Calu3 (cell line): ENCODE measurements around the gene SHKBP1. TPM values are rescaled to one million over a fixed set of nuclear protein-coding genes. Genes with fewer than 3 reads are reported as not detected.

ENCODE experiments used
- BruUV-seq: library from RNA; stranded (reverse); fragments of 400-500 nt; replicated peaks from 2 replicates; lab custom pipeline; 2021; lab: Mats Ljungman, UMichigan
- CTCF ChIA-PET: fragments of 300-600 bp; sonication (Branson Sonifier 250); formaldehyde crosslinking; loops from one replicate; lab custom pipeline; 2022; ENCODE audit warnings: antibody characterized with exemption; lab: Charles Lee
- DNase-seq: peaks from one replicate; pipeline ENCODE4 v3.0.0; 2022
- H3K27ac Mint-ChIP-seq: one replicate; pipeline ENCODE4 v1.8.0; 2022; ENCODE audit warnings: mixed read lengths; ENCODE audit not compliant: unreplicated experiment
- H3K27me3 Mint-ChIP-seq: one replicate; pipeline ENCODE4 v1.8.0; 2022; ENCODE audit warnings: mixed read lengths; ENCODE audit not compliant: unreplicated experiment
- H3K36me3 Mint-ChIP-seq: one replicate; pipeline ENCODE4 v1.8.0; 2022; ENCODE audit warnings: mild to moderate bottlenecking, moderate library complexity, mixed read lengths; ENCODE audit not compliant: insufficient read depth, unreplicated experiment
- H3K4me1 Mint-ChIP-seq: one replicate; pipeline ENCODE4 v1.8.0; 2022; ENCODE audit warnings: mild to moderate bottlenecking, low read depth, mixed read lengths; ENCODE audit not compliant: unreplicated experiment
- H3K4me3 Mint-ChIP-seq: one replicate; pipeline ENCODE4 v1.8.0; 2022; ENCODE audit warnings: mild to moderate bottlenecking, low read depth, moderate library complexity, mixed read lengths; ENCODE audit not compliant: unreplicated experiment
- H3K9me3 Mint-ChIP-seq: one replicate; pipeline ENCODE4 v1.8.0; 2022; ENCODE audit warnings: low read depth, mixed read lengths; ENCODE audit not compliant: unreplicated experiment
- CTCF ChIP-seq: fragments of 200-600 bp; IDR thresholded peaks from one replicate; pipeline ENCODE4 v1.8.0; 2022; ENCODE audit warnings: antibody characterized with exemption; ENCODE audit not compliant: unreplicated experiment
- intact Hi-C: fragments of 100-400 bp; cut with micrococcal nuclease; formaldehyde crosslinking; loops from one replicate; pipeline ENCODE4 v1.10.0; 2022; ENCODE audit not compliant: unreplicated experiment
- total RNA-seq: library from RNA; stranded (reverse); gene quantifications from 2 replicates; pipeline ENCODE4 v1.2.3, GENCODE V29; 2022

Gene SHKBP1
- total RNA-seq, 1 experiment from 2014 or later, result 117 TPM

GRCh38 chr19:40547836-40548235, 28.8 kb upstream of the SHKBP1 start:
- Mint-ChIP-seq H3K4me3 (no peak overlapping the region), H3K36me3 (no peaks in the 10 kb centered on the region), H3K27me3 (peaks cover 42% of the 10 kb centered on the region), H3K9me3 (no peaks in the 10 kb centered on the region), H3K4me1 (no peaks in the 10 kb centered on the region), H3K27ac (no peak overlapping the region)
- no peak for TF ChIP-seq CTCF
- no peak for DNase-seq
- intact Hi-C loops, result loop anchor here (5.0 kb wide), 1 partner anchor 49 kb away; no protein-coding TSS in a partner anchor
- CTCF ChIA-PET, result interaction anchor here (0.6 kb wide), 1 partner anchor 909 kb away, joined by 3 read pairs; no protein-coding TSS in a partner anchor
- BruUV-seq, result no TSS peak

- no peak overlapping the region for H3K27ac Mint-ChIP-seq
- H3K4me1 Mint-ChIP-seq, result no peaks in the 10 kb centered on the region
- BruUV-seq, result no TSS peak
- H3K4me3 Mint-ChIP-seq, result peak overlapping the region; percentile 36
- peak; percentile 51 for TF ChIP-seq CTCF
- peak; percentile 90 for DNase-seq
- intact Hi-C loops, result loop anchor here (5.0 kb wide), 1 partner anchor 48 kb away; no protein-coding TSS in a partner anchor
- no peaks in the 10 kb centered on the region for H3K9me3 Mint-ChIP-seq
- no peaks in the 10 kb centered on the region for H3K36me3 Mint-ChIP-seq
- CTCF ChIA-PET, result interaction anchor here (0.6 to 1.4 kb wide), 11 partner anchors 8 to 1267 kb away, joined by 3 to 11 read pairs (median 4); no protein-coding TSS in a partner anchor
- peaks cover 55% of the 10 kb centered on the region for H3K27me3 Mint-ChIP-seq
These were observed 27.5 kb upstream of the SHKBP1 start for GRCh38 chr19:40549007-40549708.

- H3K36me3 Mint-ChIP-seq, result no peaks in the 10 kb centered on the region
- no peak overlapping the region for H3K27ac Mint-ChIP-seq
- no peak overlapping the region for H3K4me3 Mint-ChIP-seq
- H3K27me3 Mint-ChIP-seq, result peaks cover 73% of the 10 kb centered on the region
- intact Hi-C loops, result no loop called here
- no peaks in the 10 kb centered on the region for H3K4me1 Mint-ChIP-seq
- no peak for DNase-seq
- TF ChIP-seq CTCF, result no peak
- H3K9me3 Mint-ChIP-seq, result no peaks in the 10 kb centered on the region
- BruUV-seq, result no TSS peak
- CTCF ChIA-PET, result interaction anchor here (1.2 kb wide), 1 partner anchor 10 kb away, joined by 3 read pairs; no protein-coding TSS in a partner anchor
These were observed 25.7 kb upstream of the SHKBP1 start for GRCh38 chr19:40550951-40551350.

GRCh38 chr19:40552848-40553247, 23.8 kb upstream of the SHKBP1 start:
- Mint-ChIP-seq H3K9me3 (no peaks in the 10 kb centered on the region), H3K4me3 (no peak overlapping the region), H3K27ac (no peak overlapping the region), H3K27me3 (peaks cover 92% of the 10 kb centered on the region), H3K4me1 (no peaks in the 10 kb centered on the region), H3K36me3 (no peaks in the 10 kb centered on the region)
- no peak for TF ChIP-seq CTCF
- CTCF ChIA-PET, result interaction anchor here (1.6 kb wide), 1 partner anchor 82 kb away, joined by 3 read pairs; no protein-coding TSS in a partner anchor
- intact Hi-C loops, result no loop called here
- DNase-seq, result no peak
- no TSS peak for BruUV-seq
